HEK293 (cell line): ENCODE measurements around the gene NDUFS7.

ENCODE experiments used
- BCL11B ChIP-seq: fragments of 450-650 bp; formaldehyde crosslinking; IDR thresholded peaks from 2 replicates; pipeline ENCODE4 v1.5.1; 2016; ENCODE audit warnings: low read depth, missing biosample characterization, missing genetic modification characterization
- HOXA7 ChIP-seq: sonication (generic); formaldehyde crosslinking; IDR thresholded peaks from 2 replicates; pipeline ENCODE4 v1.8.1; 2022; ENCODE audit warnings: missing genetic modification reagents, borderline replicate concordance
- PRDM2 ChIP-seq: fragments of 450-650 bp; formaldehyde crosslinking; IDR thresholded peaks from 2 replicates; pipeline ENCODE4 v1.5.1; 2016; ENCODE audit warnings: missing biosample characterization, missing genetic modification characterization, borderline replicate concordance
- PRDM4 ChIP-seq: fragments of 450-650 bp; formaldehyde crosslinking; IDR thresholded peaks from 2 replicates; pipeline ENCODE4 v1.5.1; 2017; ENCODE audit warnings: missing biosample characterization, missing genetic modification characterization
- YY2 ChIP-seq: fragments of 450-650 bp; formaldehyde crosslinking; IDR thresholded peaks from 2 replicates; pipeline ENCODE4 v1.5.1; 2016; ENCODE audit warnings: missing biosample characterization, missing genetic modification characterization
- ZBTB1 ChIP-seq: fragments of 450-650 bp; formaldehyde crosslinking; IDR thresholded peaks from 2 replicates; pipeline ENCODE4 v1.5.1; 2016; ENCODE audit warnings: missing biosample characterization, missing genetic modification characterization
- ZBTB20 ChIP-seq: fragments of 450-650 bp; formaldehyde crosslinking; IDR thresholded peaks from 2 replicates; pipeline ENCODE4 v1.5.1; 2016; ENCODE audit warnings: missing biosample characterization, missing genetic modification characterization
- ZBTB48 ChIP-seq: fragments of 450-650 bp; formaldehyde crosslinking; IDR thresholded peaks from 2 replicates; pipeline ENCODE4 v1.5.1; 2016; ENCODE audit warnings: missing biosample characterization, missing genetic modification characterization
- ZBTB8A ChIP-seq: fragments of 450-650 bp; formaldehyde crosslinking; IDR thresholded peaks from 2 replicates; pipeline ENCODE4 v1.5.1; 2016; ENCODE audit warnings: missing biosample characterization, missing genetic modification characterization
- ZEB2 ChIP-seq: fragments of 450-650 bp; formaldehyde crosslinking; IDR thresholded peaks from 2 replicates; pipeline ENCODE4 v1.5.1; 2016; ENCODE audit warnings: missing biosample characterization, missing genetic modification characterization
- ZNF292 ChIP-seq: fragments of 450-650 bp; formaldehyde crosslinking; IDR thresholded peaks from 2 replicates; pipeline ENCODE4 v1.5.1; 2016; ENCODE audit warnings: low read depth, missing biosample characterization, missing genetic modification characterization, borderline replicate concordance
- ZNF311 ChIP-seq: fragments of 450-650 bp; formaldehyde crosslinking; IDR thresholded peaks from 2 replicates; pipeline ENCODE4 v1.5.1; 2017; ENCODE audit warnings: missing biosample characterization, missing genetic modification characterization, borderline replicate concordance
- ZNF324 ChIP-seq: fragments of 450-650 bp; formaldehyde crosslinking; IDR thresholded peaks from 2 replicates; pipeline ENCODE4 v1.5.1; 2016; ENCODE audit warnings: missing biosample characterization, missing genetic modification characterization
- ZNF341 ChIP-seq: fragments of 450-650 bp; formaldehyde crosslinking; IDR thresholded peaks from 2 replicates; pipeline ENCODE4; 2016; ENCODE audit warnings: low read depth, missing biosample characterization, missing genetic modification characterization
- ZNF558 ChIP-seq: fragments of 450-650 bp; formaldehyde crosslinking; IDR thresholded peaks from 2 replicates; pipeline ENCODE4 v1.5.1; 2016; ENCODE audit warnings: missing biosample characterization, missing genetic modification characterization
- ZNF561 ChIP-seq: fragments of 450-650 bp; IDR thresholded peaks from 2 replicates; pipeline ENCODE4 v1.5.1; 2018; ENCODE audit warnings: missing biosample characterization, missing genetic modification characterization, borderline replicate concordance
- ZNF664 ChIP-seq: fragments of 450-650 bp; formaldehyde crosslinking; IDR thresholded peaks from 2 replicates; pipeline ENCODE4 v1.5.1; 2016; ENCODE audit warnings: missing biosample characterization, missing genetic modification characterization
- TF ChIP-seq, protein P1 (sequence below): fragments of 450-650 bp; formaldehyde crosslinking; IDR thresholded peaks from 2 replicates; pipeline ENCODE4 v1.5.1; 2016; ENCODE audit warnings: missing biosample characterization, missing genetic modification characterization
- TF ChIP-seq, protein P2 (sequence below): fragments of 450-650 bp; formaldehyde crosslinking; IDR thresholded peaks from 2 replicates; pipeline ENCODE4 v1.5.1; 2016; ENCODE audit warnings: missing biosample characterization, missing genetic modification characterization, borderline replicate concordance
- TF ChIP-seq, protein P3 (sequence below): fragments of 450-650 bp; formaldehyde crosslinking; IDR thresholded peaks from 2 replicates; pipeline ENCODE4 v1.5.1; 2016; ENCODE audit warnings: missing biosample characterization, missing genetic modification characterization

NDUFS7 gene

GRCh38 chr19:1438035-1438932 lies 54.6 kb downstream of the NDUFS7 start, which contains the start of gene RPS15 (continued):
- TF ChIP-seq PRDM2 (tag by site-specific recombination) (0 out of 2 replicates have a peak, but pooled peaks have one; percentile 25), ZNF664 (tag by site-specific recombination) (0 out of 2 replicates have a peak, but pooled peaks have one; percentile 52), ZNF324 (peak; percentile 91), YY2 (tag by site-specific recombination) (peak; percentile 91), ZBTB20 (peak; percentile 39; the same call in 1 of the 2 replicates), ZBTB1 (tag by site-specific recombination) (no peak), ZNF341 (tag by site-specific recombination) (peak; percentile 58), ZNF311 (tag by site-specific recombination) (no peak), HOXA7 (CRISPR knock-in tag) (no peak), ZEB2 (tag by site-specific recombination) (peak; percentile 84; the same call in 1 of the 2 replicates), PRDM4 (tag by site-specific recombination) (peak; percentile 57), ZNF292 (no peak), ZNF558 (tag by site-specific recombination) (no peak; the same call in 1 of the 2 replicates), ZBTB48 (peak; percentile 54; the same call in 1 of the 2 replicates), ZNF561 (tag by site-specific recombination) (peak; percentile 56; the same call in 1 of the 2 replicates), ZBTB8A (peak; percentile 76), BCL11B (tag by site-specific recombination) (peak; percentile 46; the same call in 1 of the 2 replicates)
- TF ChIP-seq, protein P1, sequence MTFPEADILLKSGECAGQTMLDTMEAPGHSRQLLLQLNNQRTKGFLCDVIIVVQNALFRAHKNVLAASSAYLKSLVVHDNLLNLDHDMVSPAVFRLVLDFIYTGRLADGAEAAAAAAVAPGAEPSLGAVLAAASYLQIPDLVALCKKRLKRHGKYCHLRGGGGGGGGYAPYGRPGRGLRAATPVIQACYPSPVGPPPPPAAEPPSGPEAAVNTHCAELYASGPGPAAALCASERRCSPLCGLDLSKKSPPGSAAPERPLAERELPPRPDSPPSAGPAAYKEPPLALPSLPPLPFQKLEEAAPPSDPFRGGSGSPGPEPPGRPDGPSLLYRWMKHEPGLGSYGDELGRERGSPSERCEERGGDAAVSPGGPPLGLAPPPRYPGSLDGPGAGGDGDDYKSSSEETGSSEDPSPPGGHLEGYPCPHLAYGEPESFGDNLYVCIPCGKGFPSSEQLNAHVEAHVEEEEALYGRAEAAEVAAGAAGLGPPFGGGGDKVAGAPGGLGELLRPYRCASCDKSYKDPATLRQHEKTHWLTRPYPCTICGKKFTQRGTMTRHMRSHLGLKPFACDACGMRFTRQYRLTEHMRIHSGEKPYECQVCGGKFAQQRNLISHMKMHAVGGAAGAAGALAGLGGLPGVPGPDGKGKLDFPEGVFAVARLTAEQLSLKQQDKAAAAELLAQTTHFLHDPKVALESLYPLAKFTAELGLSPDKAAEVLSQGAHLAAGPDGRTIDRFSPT (tag by site-specific recombination): no peak
- TF ChIP-seq, protein P2, sequence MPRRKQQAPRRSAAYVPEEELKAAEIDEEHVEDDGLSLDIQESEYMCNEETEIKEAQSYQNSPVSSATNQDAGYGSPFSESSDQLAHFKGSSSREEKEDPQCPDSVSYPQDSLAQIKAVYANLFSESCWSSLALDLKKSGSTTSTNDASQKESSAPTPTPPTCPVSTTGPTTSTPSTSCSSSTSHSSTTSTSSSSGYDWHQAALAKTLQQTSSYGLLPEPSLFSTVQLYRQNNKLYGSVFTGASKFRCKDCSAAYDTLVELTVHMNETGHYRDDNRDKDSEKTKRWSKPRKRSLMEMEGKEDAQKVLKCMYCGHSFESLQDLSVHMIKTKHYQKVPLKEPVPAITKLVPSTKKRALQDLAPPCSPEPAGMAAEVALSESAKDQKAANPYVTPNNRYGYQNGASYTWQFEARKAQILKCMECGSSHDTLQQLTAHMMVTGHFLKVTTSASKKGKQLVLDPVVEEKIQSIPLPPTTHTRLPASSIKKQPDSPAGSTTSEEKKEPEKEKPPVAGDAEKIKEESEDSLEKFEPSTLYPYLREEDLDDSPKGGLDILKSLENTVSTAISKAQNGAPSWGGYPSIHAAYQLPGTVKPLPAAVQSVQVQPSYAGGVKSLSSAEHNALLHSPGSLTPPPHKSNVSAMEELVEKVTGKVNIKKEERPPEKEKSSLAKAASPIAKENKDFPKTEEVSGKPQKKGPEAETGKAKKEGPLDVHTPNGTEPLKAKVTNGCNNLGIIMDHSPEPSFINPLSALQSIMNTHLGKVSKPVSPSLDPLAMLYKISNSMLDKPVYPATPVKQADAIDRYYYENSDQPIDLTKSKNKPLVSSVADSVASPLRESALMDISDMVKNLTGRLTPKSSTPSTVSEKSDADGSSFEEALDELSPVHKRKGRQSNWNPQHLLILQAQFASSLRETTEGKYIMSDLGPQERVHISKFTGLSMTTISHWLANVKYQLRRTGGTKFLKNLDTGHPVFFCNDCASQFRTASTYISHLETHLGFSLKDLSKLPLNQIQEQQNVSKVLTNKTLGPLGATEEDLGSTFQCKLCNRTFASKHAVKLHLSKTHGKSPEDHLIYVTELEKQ (tag by site-specific recombination): peak; percentile 56; the same call in 1 of the 2 replicates
- TF ChIP-seq, protein P3, sequence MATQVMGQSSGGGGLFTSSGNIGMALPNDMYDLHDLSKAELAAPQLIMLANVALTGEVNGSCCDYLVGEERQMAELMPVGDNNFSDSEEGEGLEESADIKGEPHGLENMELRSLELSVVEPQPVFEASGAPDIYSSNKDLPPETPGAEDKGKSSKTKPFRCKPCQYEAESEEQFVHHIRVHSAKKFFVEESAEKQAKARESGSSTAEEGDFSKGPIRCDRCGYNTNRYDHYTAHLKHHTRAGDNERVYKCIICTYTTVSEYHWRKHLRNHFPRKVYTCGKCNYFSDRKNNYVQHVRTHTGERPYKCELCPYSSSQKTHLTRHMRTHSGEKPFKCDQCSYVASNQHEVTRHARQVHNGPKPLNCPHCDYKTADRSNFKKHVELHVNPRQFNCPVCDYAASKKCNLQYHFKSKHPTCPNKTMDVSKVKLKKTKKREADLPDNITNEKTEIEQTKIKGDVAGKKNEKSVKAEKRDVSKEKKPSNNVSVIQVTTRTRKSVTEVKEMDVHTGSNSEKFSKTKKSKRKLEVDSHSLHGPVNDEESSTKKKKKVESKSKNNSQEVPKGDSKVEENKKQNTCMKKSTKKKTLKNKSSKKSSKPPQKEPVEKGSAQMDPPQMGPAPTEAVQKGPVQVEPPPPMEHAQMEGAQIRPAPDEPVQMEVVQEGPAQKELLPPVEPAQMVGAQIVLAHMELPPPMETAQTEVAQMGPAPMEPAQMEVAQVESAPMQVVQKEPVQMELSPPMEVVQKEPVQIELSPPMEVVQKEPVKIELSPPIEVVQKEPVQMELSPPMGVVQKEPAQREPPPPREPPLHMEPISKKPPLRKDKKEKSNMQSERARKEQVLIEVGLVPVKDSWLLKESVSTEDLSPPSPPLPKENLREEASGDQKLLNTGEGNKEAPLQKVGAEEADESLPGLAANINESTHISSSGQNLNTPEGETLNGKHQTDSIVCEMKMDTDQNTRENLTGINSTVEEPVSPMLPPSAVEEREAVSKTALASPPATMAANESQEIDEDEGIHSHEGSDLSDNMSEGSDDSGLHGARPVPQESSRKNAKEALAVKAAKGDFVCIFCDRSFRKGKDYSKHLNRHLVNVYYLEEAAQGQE (tag by site-specific recombination): peak; percentile 76
